Cardiac fibroblast (primary cell): ENCODE measurements around the gene SLC29A3.

ENCODE experiments used
- DNase-seq, 2 donors: peaks; one replicate each; pipeline versions ENCODE4 v3.0.0 to v3.0.0-alpha.2; 2010; ENCODE audit warnings: low read depth in 2 of 2
- H3K4me3 ChIP-seq, 2 donors: replicated peaks in 1 of 2; 1 replicate in 1 of 2; 2 replicates in 1 of 2; pipeline ENCODE4 v1.5.1; 2011; ENCODE audit warnings: low read depth in 2 of 2, low read length in 2 of 2, mild to moderate bottlenecking in 2 of 2, moderate library complexity in 1 of 2
- CTCF ChIP-seq: IDR thresholded peaks from one replicate; pipeline ENCODE4 v1.5.1; 2011; ENCODE audit warnings: low read depth, mild to moderate bottlenecking, low read length, inconsistent platforms

Gene SLC29A3

GRCh38 chr10:71306979-71307378 is 12.1 kb upstream of the SLC29A3 start:
- H3K4me3 ChIP-seq = no peak overlapping the region
- TF ChIP-seq CTCF = no peak
- no peak for DNase-seq

GRCh38 chr10:71307469-71308085 is 11.5 kb upstream of the SLC29A3 start:
- no peak for DNase-seq
- no peak for TF ChIP-seq CTCF
- H3K4me3 ChIP-seq = no peak overlapping the region

- no peak for TF ChIP-seq CTCF
- no peak overlapping the region for H3K4me3 ChIP-seq
- DNase-seq = no peak
Measured at GRCh38 chr10:71308244-71308643, 10.8 kb upstream of the SLC29A3 start.

- no peak for TF ChIP-seq CTCF
Measured at GRCh38 chr10:71308985-71309384, 10.1 kb upstream of the SLC29A3 start.

GRCh38 chr10:71309919-71310318 is 9.1 kb upstream of the SLC29A3 start:
- DNase-seq = no peak
- no peak for TF ChIP-seq CTCF
- no peak overlapping the region for H3K4me3 ChIP-seq

More at GRCh38 chr10:71308985-71309384, 10.1 kb upstream of the SLC29A3 start:
- no peak overlapping the region for H3K4me3 ChIP-seq
- DNase-seq = no peak

- no peak for DNase-seq
- H3K4me3 ChIP-seq = no peak overlapping the region
- no peak for TF ChIP-seq CTCF
Measured at GRCh38 chr10:71312220-71312619, 6.8 kb upstream of the SLC29A3 start.
